Skeletal muscle tissue (tissue), 4 donors: ENCODE data around the gene NAB1. TPM values are rescaled to one million over a fixed set of nuclear protein-coding genes. Genes with fewer than 3 reads are reported as not detected.
"Not testable (repeated sequence)": the region's sequence is repeated elsewhere in the genome, so short reads cannot be mapped to it uniquely, and the experiment has no call there.

ENCODE experiments used
- H3K27ac ChIP-seq: one replicate; pipeline ENCODE4 v1.7.0; 2013; ENCODE audit warnings: mild to moderate bottlenecking, low read depth, low read length, inconsistent platforms
- H3K27me3 ChIP-seq, 3 donors: one replicate each; pipeline ENCODE4 v1.7.0; 2013; ENCODE audit warnings: low read length in 3 of 3; ENCODE audit not compliant: control insufficient read depth in 3 of 3, insufficient read depth in 3 of 3
- H3K36me3 ChIP-seq, 3 donors: one replicate each; pipeline ENCODE4 v1.7.0; 2013; ENCODE audit warnings: low read length in 3 of 3; ENCODE audit not compliant: control insufficient read depth in 3 of 3, insufficient read depth in 3 of 3
- H3K4me1 ChIP-seq, 3 donors: one replicate each; pipeline ENCODE4 v1.7.0; 2013; ENCODE audit warnings: low read length in 3 of 3, mild to moderate bottlenecking in 3 of 3; ENCODE audit not compliant: control insufficient read depth in 3 of 3, insufficient read depth in 3 of 3
- H3K4me3 ChIP-seq, 3 donors: one replicate each; pipeline ENCODE4 v1.7.0; 2013; ENCODE audit warnings: low read length in 3 of 3
- H3K9ac ChIP-seq, 3 donors: one replicate each; pipeline ENCODE4 v1.7.0; 2013; ENCODE audit warnings: low read length in 3 of 3, mild to moderate bottlenecking in 3 of 3, moderate library complexity in 2 of 3, low read depth in 1 of 3
- H3K9me3 ChIP-seq, 3 donors: one replicate each; pipeline ENCODE4 v1.7.0; 2013; ENCODE audit warnings: low read length in 3 of 3; ENCODE audit not compliant: control insufficient read depth in 3 of 3
- total RNA-seq: library from RNA; depleted of rRNA; stranded (reverse); fragments of >200 nt; gene quantifications from one replicate; pipeline ENCODE4 v1.2.3, GENCODE V29; 2014
- donor health status: Osteomylitis.

Gene NAB1
- total RNA-seq, 1 donor from 2014 or later = 128 TPM

DNA sequence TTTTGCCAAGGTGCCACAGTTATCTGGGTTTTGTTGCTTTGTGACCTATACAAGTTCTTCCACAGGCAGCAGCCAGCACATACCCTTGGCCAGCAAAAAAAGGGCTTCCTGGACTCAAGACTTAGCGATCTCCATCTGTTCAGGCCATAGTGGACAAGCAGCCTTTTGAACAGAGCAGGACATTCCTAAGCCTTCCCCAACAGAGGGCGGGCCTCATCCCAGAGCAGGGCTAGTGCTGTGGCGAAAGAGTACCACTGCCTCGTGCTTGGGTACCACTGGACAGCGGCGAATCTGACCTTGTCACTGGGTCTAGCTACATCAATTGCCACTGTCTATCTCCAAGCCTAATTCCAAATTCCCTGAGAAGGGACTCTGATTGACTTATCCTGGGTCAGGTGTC lies 56.4 kb downstream of the NAB1 start:
- Histone ChIP-seq H3K9ac (no peak overlapping the region), H3K9me3 (no peaks in the 10 kb centered on the region), H3K27me3 (no peaks in the 10 kb centered on the region), H3K4me3 (no peak overlapping the region), H3K27ac (no peak overlapping the region), H3K4me1 (no peaks in the 10 kb centered on the region), H3K36me3 (no peaks in the 10 kb centered on the region)

DNA sequence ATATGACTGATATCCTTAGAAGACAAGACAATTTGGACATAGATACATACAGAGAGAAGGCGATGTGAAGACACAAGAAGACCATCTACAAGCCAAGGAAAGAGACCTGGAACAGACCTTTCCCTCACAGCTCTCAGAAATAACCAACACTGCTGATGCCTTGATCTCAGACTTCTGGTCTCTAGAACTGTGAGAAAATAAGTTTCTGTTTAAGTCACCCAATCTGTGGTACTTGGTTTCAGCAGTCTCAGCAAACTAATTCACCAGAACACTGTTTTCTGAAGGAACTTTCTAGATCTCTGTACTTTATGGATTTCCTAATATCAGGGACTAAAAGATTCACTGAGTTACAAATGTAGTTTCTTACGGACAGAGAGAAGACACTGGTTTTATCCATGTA lies 58.8 kb downstream of the NAB1 start:
- no peak overlapping the region for H3K27ac ChIP-seq
- no peak overlapping the region for H3K4me3 ChIP-seq

DNA sequence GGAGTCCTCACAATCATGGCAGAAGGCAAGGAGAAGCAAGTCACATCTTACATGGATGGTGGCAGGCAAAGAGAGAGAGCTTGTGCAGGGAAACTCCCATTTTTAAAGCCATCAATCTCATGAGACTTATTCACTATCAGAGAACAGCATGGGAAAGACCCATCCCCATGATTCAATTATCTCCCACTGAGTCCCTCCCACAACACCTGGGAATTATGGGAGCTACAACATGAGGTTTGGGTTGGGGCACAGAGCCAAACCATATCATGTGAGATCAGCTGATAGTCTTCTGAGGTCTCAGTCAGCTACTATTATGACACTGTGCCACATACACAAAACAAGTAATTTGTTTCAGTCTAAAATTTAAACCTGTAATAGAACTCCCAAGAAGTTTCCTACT lies 59.8 kb downstream of the NAB1 start:
- H3K27ac ChIP-seq, H3K9ac ChIP-seq, H3K27me3 ChIP-seq, H3K9me3 ChIP-seq, H3K4me1 ChIP-seq, H3K4me3 ChIP-seq, H3K36me3 ChIP-seq: not testable (repeated sequence)

More for the DNA sequence above, 58.8 kb downstream of the NAB1 start:
- Histone ChIP-seq H3K9ac (no peak overlapping the region), H3K36me3 (no peaks in the 10 kb centered on the region), H3K4me1 (no peaks in the 10 kb centered on the region), H3K27me3 (no peaks in the 10 kb centered on the region), H3K9me3 (no peaks in the 10 kb centered on the region)

DNA sequence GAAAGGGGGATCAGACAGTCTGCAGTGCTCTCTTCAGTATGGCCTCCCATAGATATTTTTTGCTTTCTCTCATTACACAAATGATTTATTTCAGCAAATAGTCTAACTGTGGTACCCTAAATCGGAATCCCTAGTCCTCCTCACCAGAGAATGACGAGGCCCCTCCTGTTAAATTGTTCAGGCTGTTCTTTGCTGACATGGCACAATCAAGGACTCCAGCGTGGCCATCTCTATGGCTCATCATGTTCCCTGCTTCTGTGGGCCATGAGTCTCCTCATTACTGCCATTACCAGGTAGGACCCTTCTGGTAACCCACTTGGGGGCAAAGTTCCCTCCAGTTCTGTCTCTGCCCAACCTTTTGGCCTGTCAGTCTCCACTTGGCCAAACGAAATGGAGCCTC lies 62.2 kb downstream of the NAB1 start:
- Histone ChIP-seq H3K9me3 (no peaks in the 10 kb centered on the region), H3K9ac (no peak overlapping the region), H3K4me3 (no peak overlapping the region), H3K36me3 (no peaks in the 10 kb centered on the region), H3K27ac (no peak overlapping the region), H3K27me3 (no peaks in the 10 kb centered on the region), H3K4me1 (no peaks in the 10 kb centered on the region)

DNA sequence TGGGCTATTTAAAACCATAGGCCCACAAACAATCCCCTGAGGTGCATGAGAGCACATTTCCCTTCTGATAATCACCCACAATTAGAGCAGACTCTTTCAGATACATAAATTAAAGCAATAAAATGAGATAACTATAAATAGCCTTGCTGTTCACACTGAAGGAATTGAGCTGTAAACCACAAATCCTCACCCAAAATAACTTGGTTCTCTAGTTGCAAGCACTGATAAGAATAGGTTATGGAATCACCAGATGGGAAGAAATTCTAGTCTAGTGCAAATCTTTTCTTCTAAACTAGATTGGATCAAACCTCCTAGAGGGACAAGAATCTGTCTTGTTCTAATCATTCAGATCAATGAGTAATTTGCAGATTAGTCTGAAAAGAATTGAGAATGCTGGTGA lies 64.6 kb downstream of the NAB1 start:
- Histone ChIP-seq H3K4me1 (peaks cover 0 to 5% (median 3%) of the 10 kb centered on the region in 3 donors), H3K9me3 (no peaks in the 10 kb centered on the region), H3K9ac (no peak overlapping the region), H3K27me3 (no peaks in the 10 kb centered on the region), H3K4me3 (no peak overlapping the region), H3K36me3 (no peaks in the 10 kb centered on the region), H3K27ac (no peak overlapping the region)

DNA sequence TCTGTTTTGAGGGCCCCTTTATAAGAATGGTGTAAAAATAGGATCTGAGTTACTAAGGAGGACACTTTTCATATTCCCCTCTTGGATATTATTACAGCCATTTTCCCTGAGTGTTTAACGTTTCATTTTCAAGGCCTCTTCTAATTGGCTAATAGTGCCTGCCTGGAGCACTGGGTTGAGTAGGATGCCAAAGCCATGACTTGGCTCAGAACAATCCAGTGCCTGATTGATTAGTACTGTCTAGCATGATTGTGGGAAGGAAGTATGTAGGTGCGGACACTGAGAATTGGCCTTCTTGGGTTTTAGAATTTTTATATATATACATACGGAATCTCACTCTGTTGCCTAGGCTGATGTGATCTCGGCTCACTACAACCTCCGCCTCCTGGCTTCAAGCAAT lies 66.1 kb downstream of the NAB1 start:
- Histone ChIP-seq H3K27ac (no peak overlapping the region), H3K4me3 (no peak overlapping the region), H3K9me3 (no peaks in the 10 kb centered on the region), H3K4me1 (peaks cover 0 to 11% (median 9%) of the 10 kb centered on the region in 3 donors), H3K27me3 (no peaks in the 10 kb centered on the region), H3K9ac (no peak overlapping the region), H3K36me3 (no peaks in the 10 kb centered on the region)

DNA sequence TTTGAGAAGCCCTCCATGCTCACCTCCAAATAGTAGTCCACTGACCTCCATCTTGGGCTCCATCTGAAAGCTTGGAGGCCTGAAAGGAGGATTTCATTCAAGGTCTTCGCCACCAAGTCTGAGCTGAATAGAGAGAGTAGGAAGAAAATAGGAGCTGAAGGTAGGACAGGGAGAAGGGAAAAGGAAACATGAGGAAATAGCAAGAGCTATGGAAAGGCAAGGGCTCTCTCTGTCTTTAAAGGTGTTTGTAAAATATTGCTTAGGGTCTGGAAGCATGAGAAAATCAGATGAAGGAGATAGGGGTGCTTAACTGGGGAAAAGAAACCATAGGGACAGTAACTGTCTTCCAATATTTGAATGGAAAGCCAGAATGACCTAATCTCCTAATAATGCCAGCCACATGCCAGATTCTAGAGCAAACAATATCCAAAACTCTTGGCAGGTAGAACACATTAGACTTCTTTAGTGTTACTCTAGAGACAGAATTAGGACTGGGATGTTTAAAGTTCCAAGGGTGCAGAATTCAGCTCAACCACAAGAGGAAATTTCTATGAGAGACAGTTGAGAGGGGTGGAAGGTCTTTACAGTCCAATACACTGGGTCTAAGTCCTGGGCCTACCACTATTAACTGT lies 67.4 kb downstream of the NAB1 start:
- Histone ChIP-seq H3K4me3 (no peak overlapping the region), H3K9ac (no peak overlapping the region), H3K4me1 (peaks cover 0 to 11% (median 9%) of the 10 kb centered on the region in 3 donors), H3K36me3 (no peaks in the 10 kb centered on the region), H3K27me3 (no peaks in the 10 kb centered on the region), H3K27ac (no peak overlapping the region), H3K9me3 (no peaks in the 10 kb centered on the region)

DNA sequence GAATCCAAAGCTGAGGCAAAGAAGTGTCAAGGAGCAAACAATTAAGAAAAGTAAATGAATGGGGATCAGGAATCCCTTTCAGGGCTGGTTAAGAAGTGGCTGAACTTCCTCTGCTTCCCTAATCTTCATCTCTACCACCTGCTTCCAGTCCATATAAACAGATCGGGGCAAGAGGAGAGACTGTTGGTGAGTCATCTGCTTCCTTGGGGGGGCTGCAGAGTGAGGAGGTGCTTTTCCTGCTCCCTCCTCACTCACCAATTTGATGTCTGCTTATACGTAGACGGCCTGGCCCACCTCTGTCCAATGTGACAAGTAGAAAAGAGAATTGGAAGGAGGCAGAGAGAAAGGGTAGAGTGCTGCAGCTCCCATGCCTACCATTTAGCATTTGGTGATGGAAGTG lies 68.4 kb downstream of the NAB1 start:
- Histone ChIP-seq H3K4me3 (no peak overlapping the region), H3K9me3 (no peaks in the 10 kb centered on the region), H3K36me3 (no peaks in the 10 kb centered on the region), H3K27me3 (no peaks in the 10 kb centered on the region), H3K27ac (no peak overlapping the region), H3K9ac (no peak overlapping the region), H3K4me1 (peaks cover 0 to 11% (median 9%) of the 10 kb centered on the region in 3 donors)

DNA sequence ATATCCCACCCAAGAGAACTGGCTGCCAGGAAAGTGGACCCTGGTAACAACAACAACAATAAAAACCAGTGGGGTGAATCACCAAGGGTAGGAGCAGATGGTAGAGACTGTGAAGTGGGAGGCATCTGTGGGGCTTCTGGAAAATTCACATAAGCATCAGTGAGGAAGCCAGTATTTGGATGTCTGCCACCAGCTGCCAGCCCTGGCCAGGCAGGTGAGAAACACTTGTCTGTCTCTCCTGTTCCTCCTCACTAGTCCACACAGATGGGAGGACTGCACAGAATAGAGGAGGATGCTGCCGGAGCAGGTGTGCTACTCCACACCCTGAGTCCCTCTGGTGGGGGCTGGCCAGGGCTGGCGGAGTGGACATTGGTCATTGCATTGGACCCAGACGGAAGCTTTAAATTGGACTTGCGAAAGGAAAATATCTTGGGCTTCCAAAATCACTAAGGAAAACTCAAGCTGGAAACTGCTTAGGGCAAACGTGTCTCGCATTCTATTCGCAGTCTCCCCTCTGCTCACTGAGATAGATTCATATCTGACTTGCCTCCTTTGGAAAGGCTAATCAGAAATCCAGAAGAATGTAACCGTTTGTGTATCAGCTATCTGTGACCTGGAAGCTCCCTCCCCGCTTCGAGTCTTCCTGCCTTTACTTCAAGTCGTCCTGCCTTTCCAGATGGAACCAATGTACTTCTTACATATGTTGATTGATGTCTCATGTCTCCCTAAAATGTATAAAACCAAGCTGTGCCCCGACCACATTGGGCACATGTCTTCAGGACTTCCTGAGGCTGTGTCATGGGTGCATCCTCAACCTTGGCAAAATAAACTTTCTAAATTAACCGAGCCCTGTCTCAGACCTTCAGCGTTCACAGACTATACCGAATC lies 69.1 kb downstream of the NAB1 start:
- H3K4me1 ChIP-seq = peaks cover 2 to 11% (median 9%) of the 10 kb centered on the region in 3 donors
- H3K9ac ChIP-seq = no peak overlapping the region
- no peak overlapping the region for H3K27ac ChIP-seq
- no peak overlapping the region for H3K4me3 ChIP-seq
- no peaks in the 10 kb centered on the region for H3K9me3 ChIP-seq
- H3K27me3 ChIP-seq = no peaks in the 10 kb centered on the region
- H3K36me3 ChIP-seq = no peaks in the 10 kb centered on the region
